HG03280 (cell line): Measurements from ENCODE around the gene ITLN1.
"Not testable (repeated sequence)": the region's sequence is repeated elsewhere in the genome, so short reads cannot be mapped to it uniquely, and the experiment has no call there.

ENCODE experiments used
- ATAC-seq: cut with Tn5 transposase; IDR thresholded peaks from one replicate; pipeline ENCODE4 v1.9.1; 2021; ENCODE audit warnings: mild to moderate bottlenecking, moderate library complexity; ENCODE audit not compliant: unreplicated experiment

ITLN1 gene

GRCh38 chr1:160885042-160885441 is at the start of gene ITLN1:
TSS of gene ITLN1 (minus strand) at chr1:160885180. CDS start at chr1:160884877, 303 bp downstream.
- ATAC-seq = no peak

- not testable (repeated sequence) for ATAC-seq
These were observed 48.3 kb upstream of the ITLN1 start for GRCh38 chr1:160933305-160933704.

GRCh38 chr1:160925652-160926244 is 40.8 kb upstream of the ITLN1 start:
- no peak for ATAC-seq

- ATAC-seq = no peak
These were observed 40.0 kb upstream of the ITLN1 start for GRCh38 chr1:160924791-160925651.

DNA sequence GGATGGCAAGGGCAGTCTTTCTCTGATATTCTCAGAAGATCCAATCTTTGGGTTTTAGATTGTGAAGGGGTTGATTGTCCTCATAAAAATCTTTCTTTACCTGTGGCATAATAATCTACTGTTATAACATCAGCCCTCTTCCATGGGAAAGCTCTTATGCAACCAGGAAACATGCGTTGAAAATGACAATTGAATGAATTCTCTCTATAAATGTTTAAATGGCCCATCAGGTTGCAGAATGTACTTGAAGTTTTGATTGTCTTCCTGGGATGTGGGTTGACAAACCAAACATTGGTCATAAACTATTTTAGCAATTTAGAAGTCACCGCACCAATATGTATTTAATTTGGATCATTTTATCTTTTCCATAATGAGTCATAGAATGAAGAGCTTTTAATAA is 31.7 kb upstream of the ITLN1 start:
- ATAC-seq = no peak

DNA sequence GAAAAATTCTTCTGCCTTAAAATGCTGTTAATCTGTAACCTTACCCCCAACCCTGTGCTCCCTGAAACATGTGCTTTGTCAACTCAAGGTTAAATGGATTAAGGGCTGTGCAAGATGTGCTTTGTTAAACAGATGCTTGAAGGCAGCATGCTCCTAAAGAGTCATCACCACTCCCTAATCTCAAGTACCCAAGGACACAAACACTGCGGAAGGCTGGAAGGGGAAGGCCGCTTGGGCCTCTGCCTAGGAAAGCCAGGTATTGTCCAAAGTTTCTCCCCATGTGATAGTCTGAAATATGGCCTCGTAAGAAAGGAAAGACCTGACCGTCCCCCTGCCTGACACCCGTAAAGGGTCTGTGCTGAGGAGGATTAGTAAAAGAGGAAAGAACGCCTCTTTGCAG is 28.2 kb upstream of the ITLN1 start:
- not testable (repeated sequence) for ATAC-seq

DNA sequence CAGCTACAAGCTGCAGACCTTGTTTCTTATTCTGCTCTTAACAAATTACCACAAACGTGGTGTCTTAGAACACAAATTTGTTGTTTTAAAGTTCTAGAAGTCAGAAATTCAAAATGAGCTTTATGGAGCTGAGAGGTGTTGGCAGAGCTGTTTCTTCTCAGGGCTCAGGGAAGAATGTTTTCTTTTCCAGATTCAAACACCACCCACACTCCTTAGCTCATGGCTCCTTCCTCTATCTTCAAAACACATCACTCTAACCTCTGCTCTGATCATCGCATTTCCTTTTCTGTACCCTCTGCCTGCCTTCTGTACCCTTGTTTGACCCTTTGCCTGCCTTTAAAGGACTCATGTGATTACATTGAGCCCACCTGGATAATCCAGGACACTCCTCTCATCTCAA is 26.9 kb upstream of the ITLN1 start:
- ATAC-seq = no peak

- ATAC-seq = no peak
These were observed 26.5 kb upstream of the ITLN1 start for GRCh38 chr1:160911441-160911840.

GRCh38 chr1:160910170-160910750 is 25.3 kb upstream of the ITLN1 start:
- ATAC-seq = no peak

- ATAC-seq = no peak
These were observed 23.0 kb upstream of the ITLN1 start for GRCh38 chr1:160907976-160908375.

DNA sequence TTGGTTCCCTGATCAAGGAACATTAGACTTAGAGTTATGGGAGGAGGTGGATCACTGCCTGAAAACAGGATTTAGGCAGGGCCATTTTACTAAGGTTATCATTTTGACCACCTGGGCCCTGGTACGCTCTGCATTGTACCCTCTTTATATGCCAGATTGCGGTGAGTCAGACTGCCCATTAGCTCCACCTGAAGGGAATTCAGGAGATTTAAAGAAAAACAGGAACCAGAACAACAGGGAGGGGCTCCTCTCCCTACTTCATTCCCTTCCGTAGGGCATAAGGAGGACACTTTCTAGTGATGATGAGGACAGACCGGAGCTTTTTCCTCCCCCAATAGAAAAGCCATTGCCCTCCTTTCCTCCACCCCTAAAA is 20.6 kb upstream of the ITLN1 start:
- no peak for ATAC-seq

GRCh38 chr1:160904783-160905616 is 20.0 kb upstream of the ITLN1 start:
- ATAC-seq = no peak

DNA sequence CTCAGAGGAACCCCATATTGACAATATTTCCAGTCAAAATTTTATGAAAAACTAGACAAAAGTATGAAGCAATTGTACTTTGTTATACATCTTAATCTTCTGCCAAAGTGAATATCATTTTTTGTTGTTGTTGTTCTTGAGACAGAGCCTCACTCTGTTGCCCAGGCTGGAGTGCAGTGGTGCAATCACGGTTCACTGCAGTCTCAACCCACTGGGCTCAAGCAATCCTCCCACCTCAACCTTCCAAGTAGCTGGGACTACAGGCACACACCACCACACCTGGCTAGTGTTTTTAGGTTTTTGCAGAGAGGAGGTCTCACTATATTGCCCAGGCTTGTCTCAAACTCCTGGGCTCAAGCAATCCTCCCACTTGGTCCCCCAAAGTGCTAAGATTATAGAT is 17.3 kb upstream of the ITLN1 start:
- ATAC-seq = not testable (repeated sequence)

- ATAC-seq = no peak
These were observed 16.8 kb upstream of the ITLN1 start for GRCh38 chr1:160901768-160902167.

DNA sequence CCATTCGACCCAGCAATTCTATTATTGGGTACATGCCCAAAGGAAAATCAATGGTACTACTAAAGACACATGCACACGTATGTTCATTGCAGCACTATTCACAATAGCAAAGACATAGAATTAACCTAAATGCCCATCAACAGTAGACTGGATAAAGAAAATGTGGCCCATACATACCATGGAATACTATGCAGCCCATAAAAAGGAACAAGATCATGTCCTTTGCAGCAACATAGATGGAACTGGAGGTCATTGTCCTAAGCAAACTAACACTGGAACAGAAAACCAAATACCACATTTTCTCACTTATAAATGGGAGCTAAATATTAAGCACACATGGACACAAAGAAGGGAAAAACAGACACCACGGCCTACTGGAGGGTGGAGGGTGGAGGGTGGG is 15.7 kb upstream of the ITLN1 start:
- ATAC-seq = not testable (repeated sequence)

DNA sequence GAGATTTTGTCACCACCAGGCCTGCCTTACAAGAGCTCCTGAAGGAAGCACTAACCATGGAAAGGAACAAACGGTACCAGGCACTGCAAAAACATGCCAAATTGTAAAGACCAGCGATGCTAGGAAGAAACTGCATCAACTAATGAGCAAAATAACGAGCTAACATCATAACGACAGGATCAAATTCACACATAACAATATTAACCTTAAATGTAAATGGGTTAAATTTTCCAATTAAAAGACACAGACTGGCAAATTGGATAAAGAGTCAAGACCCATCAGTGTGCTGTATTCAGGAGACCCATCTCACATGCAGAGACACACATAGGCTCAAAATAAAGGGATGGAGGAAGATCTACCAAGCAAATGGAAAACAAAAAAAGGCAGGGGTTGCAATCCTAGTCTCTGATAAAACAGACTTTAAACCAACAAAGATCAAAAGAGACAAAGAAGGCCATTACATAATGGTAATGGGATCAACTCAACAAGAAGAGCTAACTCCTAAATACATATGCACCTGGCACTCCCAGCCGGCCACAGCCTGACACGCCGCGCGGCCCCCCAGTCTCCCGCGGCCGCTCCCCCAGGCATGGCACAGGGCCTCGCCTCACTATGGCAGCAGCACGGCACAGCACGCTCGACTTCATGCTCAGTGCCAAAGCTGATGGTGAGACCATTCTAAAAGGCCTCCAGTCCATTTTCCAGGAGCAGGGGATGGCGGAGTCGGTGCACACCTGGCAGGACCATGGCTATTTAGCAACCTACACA is 9.6 kb upstream of the ITLN1 start:
- ATAC-seq = not testable (repeated sequence)

DNA sequence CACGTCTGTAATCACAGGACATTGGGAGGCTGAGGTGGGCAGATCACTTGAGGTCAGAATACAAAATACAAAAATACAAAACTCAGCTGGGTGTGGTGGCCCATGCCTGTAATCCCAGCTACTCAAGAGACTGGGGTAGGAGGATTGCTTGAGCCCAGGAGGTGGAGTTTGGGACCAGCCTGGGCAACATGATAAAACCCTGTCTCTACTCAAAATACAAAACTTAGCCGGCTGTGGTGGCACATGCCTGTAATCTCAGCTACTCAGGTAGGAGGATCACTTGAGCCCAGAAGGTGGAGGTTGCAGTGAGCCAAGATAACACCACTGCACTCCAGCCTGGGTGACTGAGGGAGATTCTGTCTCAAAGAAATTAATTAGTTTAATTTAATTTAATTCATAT is 6.5 kb upstream of the ITLN1 start:
- ATAC-seq = no peak

GRCh38 chr1:160888926-160889325 is 3.9 kb upstream of the ITLN1 start:
- ATAC-seq = no peak

DNA sequence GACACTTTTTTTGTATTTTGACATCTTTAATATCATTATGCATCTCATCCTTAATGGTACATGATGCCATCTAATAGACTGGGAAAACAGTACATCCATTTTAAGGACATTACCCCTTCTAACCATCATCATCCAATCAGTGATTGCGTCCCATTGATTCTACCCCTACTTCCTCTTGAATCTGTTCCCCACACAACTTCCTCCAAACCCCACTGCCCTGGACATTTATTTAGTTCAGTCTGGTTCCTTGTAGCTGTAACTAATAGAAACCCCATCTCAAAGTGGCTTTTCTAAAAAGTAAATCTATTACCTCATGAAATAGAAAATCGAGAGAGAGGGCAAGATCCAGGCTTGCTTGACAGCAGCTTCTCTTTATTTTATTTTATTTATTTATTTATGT is 2.1 kb upstream of the ITLN1 start:
- ATAC-seq = no peak

- no peak for ATAC-seq
These were observed 401 bp downstream of the ITLN1 start for GRCh38 chr1:160884579-160884978.
